H1 (cell line): ENCODE data around the gene GYPC. TPM values are rescaled to one million over a fixed set of nuclear protein-coding genes. Genes with fewer than 3 reads are reported as not detected.

Experiments used
- ASH2L ChIP-seq: fragments of 200-600, 300-600 bp; sonication (generic); IDR thresholded peaks from one replicate; pipeline ENCODE4 v1.7.1; 2017; ENCODE audit warnings: low read length
- BCL11A ChIP-seq, 2 experiments: IDR thresholded peaks; one replicate each; pipeline ENCODE4 v1.6.1; 2011; ENCODE audit warnings: low read depth in 2 of 2, low read length in 2 of 2, mild to moderate bottlenecking in 2 of 2
- BRCA1 ChIP-seq: IDR thresholded peaks from 2 replicates; pipeline ENCODE4 v1.6.1; 2012; ENCODE audit warnings: low read depth, low read length, improper control_type of control experiment
- CBX5 ChIP-seq: fragments of 300-800, 300-1000 bp; sonication (generic); IDR thresholded peaks from 2 replicates; pipeline ENCODE4 v1.7.1; 2016; ENCODE audit warnings: antibody characterized with exemption, low read length, low read depth
- CHD2 ChIP-seq: IDR thresholded peaks from 2 replicates; pipeline ENCODE4 v1.6.1; 2012; ENCODE audit warnings: low read length, improper control_type of control experiment
- CHD7 ChIP-seq: fragments of 300-600 bp; sonication (generic); IDR thresholded peaks from 2 replicates; pipeline ENCODE4 v1.7.1; 2012; ENCODE audit warnings: low read length, moderate library complexity, mild to moderate bottlenecking, inconsistent platforms; ENCODE audit not compliant: insufficient replicate concordance
- EP300 ChIP-seq, 2 experiments: IDR thresholded peaks; 1 replicate in 1 of 2; 2 replicates in 1 of 2; pipeline ENCODE4 v1.6.1; 2011 to 2012; ENCODE audit warnings: low read depth in 2 of 2, low read length in 2 of 2, mild to moderate bottlenecking in 2 of 2, borderline replicate concordance in 1 of 2, inconsistent platforms in 1 of 2, moderate library complexity in 1 of 2
- JUN ChIP-seq: IDR thresholded peaks from 2 replicates; pipeline ENCODE4 v1.6.1; 2011; ENCODE audit warnings: low read depth, mild to moderate bottlenecking, improper control_type of control experiment, low read length
- SIX5 ChIP-seq: IDR thresholded peaks from 2 replicates; pipeline ENCODE4 v1.6.1; 2011; ENCODE audit warnings: mild to moderate bottlenecking, low read depth, low read length
- SP1 ChIP-seq: IDR thresholded peaks from 2 replicates; pipeline ENCODE4 v1.6.1; 2011; ENCODE audit warnings: low read depth, low read length
- YY1 ChIP-seq: IDR thresholded peaks from 2 replicates; pipeline ENCODE4 v1.6.1; 2011; ENCODE audit warnings: low read depth, mild to moderate bottlenecking, low read length
- ZNF274 ChIP-seq: IDR thresholded peaks from 2 replicates; pipeline ENCODE4 v1.7.0; 2012; ENCODE audit warnings: low read length, borderline replicate concordance; ENCODE audit errors: extremely low read depth
- polyA plus RNA-seq, 7 experiments: library from polyadenylated mRNA; depleted of rRNA in 3 of 7; stranded (reverse) in 5 of 7; unstranded in 2 of 7; fragments of >200 nt in 5 of 7; fragments of 200-250 nt in 2 of 7; gene quantifications; 1 replicate in 5 of 7; 2 replicates in 1 of 7; 4 replicates in 1 of 7; pipeline versions ENCODE4 v1.2.1 to v1.2.3, GENCODE V29; 2011 to 2013; ENCODE audit warnings: missing spikeins in 2 of 7, mixed read lengths in 2 of 7
- total RNA-seq: library from RNA; stranded (reverse); fragmentation: NEBNext Ultra II Directional; extraction: Animal tissue kit (Norgen Biotek cat#: 25700); gene quantifications from 2 replicates; pipeline ENCODE4 v1.2.1, GENCODE V29; 2021

The GYPC gene
- total and polyA plus RNA-seq, 2 of the 8 experiments (the other 6 are each of a cell fraction or from before 2014, with no cell fraction given): 26.8 to 53.6 TPM

GRCh38 chr2:126722546-126722945, 66.6 kb downstream of the GYPC start (continued):
- TF ChIP-seq CHD7: no peak
- no peak for TF ChIP-seq SP1
- TF ChIP-seq BRCA1: no peak
- TF ChIP-seq ZNF274: no peak
- TF ChIP-seq YY1: no peak
- TF ChIP-seq JUN: no peak
- TF ChIP-seq EP300 (IDR thresholded peaks at IDR 0.05; ENCODE audit: borderline replicate concordance in 1 of 2, low read depth in 2 of 2, low read length in 2 of 2): no peak
- TF ChIP-seq CBX5: no peak
- TF ChIP-seq SIX5: no peak
- TF ChIP-seq CHD2: no peak
- no peak for TF ChIP-seq BCL11A (IDR thresholded peaks at IDR 0.05; ENCODE audit: low read depth in 2 of 2, low read length in 2 of 2)
- no peak for TF ChIP-seq ASH2L
- TF ChIP-seq, all 59 proteins: peak for 0
